Breast epithelium (tissue), 4 donors: ENCODE data around the gene PLXNA3. TPM values are rescaled to one million over a fixed set of nuclear protein-coding genes. Genes with fewer than 3 reads are reported as not detected.

Experiments used
- DNase-seq, 2 donors: peaks; one replicate each; pipeline ENCODE4 v3.0.0-alpha.2; 2019; ENCODE audit warnings: low spot score in 2 of 2
- H3K27ac ChIP-seq, 2 donors: fragments of 200-600 bp; sonication (generic) in 1 of 2; one replicate each; pipeline ENCODE4 v1.5.1; 2016 to 2019; ENCODE audit warnings: mild to moderate bottlenecking in 1 of 2
- H3K27me3 ChIP-seq, 2 donors: fragments of 200-600 bp; sonication (generic) in 1 of 2; one replicate each; pipeline versions ENCODE4 v1.5.1 to v1.6.0; 2017 to 2019; ENCODE audit warnings: control low read depth in 1 of 2, mild to moderate bottlenecking in 1 of 2
- H3K36me3 ChIP-seq: fragments of 200-600 bp; one replicate; pipeline ENCODE4 v1.5.1; 2019
- H3K4me1 ChIP-seq, 2 donors: fragments of 200-600 bp; sonication (generic); one replicate each; pipeline ENCODE4 v1.5.1; 2016 to 2019; ENCODE audit warnings: control low read depth in 1 of 2
- H3K4me3 ChIP-seq, 3 donors: fragments of 200-600 bp; sonication (generic); 1 replicate in 2 of 3; 2 replicates in 1 of 3; pipeline ENCODE4 v1.5.1; 2016 to 2019; ENCODE audit warnings: mild to moderate bottlenecking in 3 of 3, moderate library complexity in 2 of 3
- H3K9me3 ChIP-seq, 2 donors: fragments of 200-600 bp; sonication (generic) in 1 of 2; one replicate each; pipeline ENCODE4 v1.5.1; 2016 to 2019; ENCODE audit warnings: control low read depth in 1 of 2
- CTCF ChIP-seq, 3 donors: fragments of 450-650 bp; IDR thresholded peaks; one replicate each; pipeline ENCODE4 v1.5.1; 2016 to 2017; ENCODE audit warnings: antibody characterized with exemption in 3 of 3, mild to moderate bottlenecking in 3 of 3, moderate library complexity in 3 of 3
- POLR2A ChIP-seq: fragments of 450-650 bp; IDR thresholded peaks from one replicate; pipeline ENCODE4 v1.6.1; 2016; ENCODE audit warnings: antibody characterized with exemption, mild to moderate bottlenecking, moderate library complexity
- POLR2AphosphoS5 ChIP-seq, 3 donors: sonication (generic); formaldehyde crosslinking; IDR thresholded peaks; one replicate each; pipeline ENCODE4 v1.6.1; 2017; ENCODE audit warnings: antibody characterized with exemption in 3 of 3
- intact Hi-C: fragments of 100-400 bp; cut with DNase I; formaldehyde crosslinking; loops from one replicate; pipeline ENCODE4 v1.15.1; 2023; ENCODE audit warnings: low total_unique reads
- total RNA-seq, 3 donors: library from RNA; depleted of rRNA; stranded (reverse); fragments of >200 nt; gene quantifications; one replicate each; pipeline ENCODE4 v1.1.0, GENCODE V29; 2016

Gene PLXNA3
- total RNA-seq, 3 donors from 2014 or later = 6.1 to 10.8 (median 10.1) TPM

DNA sequence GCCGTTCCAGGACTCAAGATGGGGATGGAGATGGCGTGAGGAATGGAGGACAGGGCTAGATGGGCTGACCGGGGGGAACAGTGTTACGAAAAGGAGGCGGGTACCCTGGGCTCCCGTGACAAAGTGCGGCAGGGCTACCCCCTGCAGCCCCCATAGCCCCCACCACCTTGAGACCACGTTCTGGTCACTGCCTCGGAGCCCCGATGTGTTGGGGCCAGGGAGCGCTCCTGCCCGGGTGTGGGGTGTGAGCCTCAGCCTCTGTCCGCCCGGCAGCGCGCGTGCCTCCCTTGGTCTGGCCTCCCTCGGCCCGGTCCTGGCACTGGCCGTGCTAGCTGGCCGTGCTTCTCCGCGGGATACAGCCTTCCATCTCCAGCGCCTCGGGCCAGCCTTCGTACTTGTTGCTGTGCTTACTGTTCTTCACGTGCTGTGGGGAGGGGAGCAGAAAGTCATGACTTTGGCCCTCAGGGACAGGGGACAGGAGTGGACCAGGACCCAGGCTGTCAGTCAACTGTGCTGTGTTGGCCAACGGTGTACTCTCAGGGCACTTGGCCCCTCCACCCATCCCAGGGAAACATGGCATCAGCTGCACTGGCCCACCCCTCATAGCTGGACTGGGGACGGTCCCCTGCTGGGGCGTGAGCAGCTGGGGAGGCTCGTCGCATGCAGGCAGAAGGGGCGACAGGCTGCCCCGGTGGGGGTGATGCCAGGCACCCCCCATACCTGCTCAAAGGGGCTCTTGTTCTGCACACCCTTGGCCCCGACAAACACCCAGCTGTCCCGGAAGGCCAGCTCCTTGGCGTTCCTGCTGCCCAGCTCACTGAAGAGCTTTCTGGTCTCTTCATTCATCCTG is 48.6 kb downstream of the PLXNA3 start:
- Histone ChIP-seq H3K4me3 (no peak overlapping the region), H3K27ac (no peak overlapping the region), H3K9me3 (peaks cover 0 to 11% of the 10 kb centered on the region in 2 donors), H3K36me3 (no peaks in the 10 kb centered on the region), H3K4me1 (no peaks in the 10 kb centered on the region), H3K27me3 (peaks cover 0 to 41% of the 10 kb centered on the region in 2 donors)
- intact Hi-C loops = no loop called here
- no peak for TF ChIP-seq POLR2A
- no peak for TF ChIP-seq POLR2AphosphoS5 (IDR thresholded peaks at IDR 0.05)
- TF ChIP-seq CTCF (IDR thresholded peaks at IDR 0.05) = no peak
- no peak for DNase-seq

DNA sequence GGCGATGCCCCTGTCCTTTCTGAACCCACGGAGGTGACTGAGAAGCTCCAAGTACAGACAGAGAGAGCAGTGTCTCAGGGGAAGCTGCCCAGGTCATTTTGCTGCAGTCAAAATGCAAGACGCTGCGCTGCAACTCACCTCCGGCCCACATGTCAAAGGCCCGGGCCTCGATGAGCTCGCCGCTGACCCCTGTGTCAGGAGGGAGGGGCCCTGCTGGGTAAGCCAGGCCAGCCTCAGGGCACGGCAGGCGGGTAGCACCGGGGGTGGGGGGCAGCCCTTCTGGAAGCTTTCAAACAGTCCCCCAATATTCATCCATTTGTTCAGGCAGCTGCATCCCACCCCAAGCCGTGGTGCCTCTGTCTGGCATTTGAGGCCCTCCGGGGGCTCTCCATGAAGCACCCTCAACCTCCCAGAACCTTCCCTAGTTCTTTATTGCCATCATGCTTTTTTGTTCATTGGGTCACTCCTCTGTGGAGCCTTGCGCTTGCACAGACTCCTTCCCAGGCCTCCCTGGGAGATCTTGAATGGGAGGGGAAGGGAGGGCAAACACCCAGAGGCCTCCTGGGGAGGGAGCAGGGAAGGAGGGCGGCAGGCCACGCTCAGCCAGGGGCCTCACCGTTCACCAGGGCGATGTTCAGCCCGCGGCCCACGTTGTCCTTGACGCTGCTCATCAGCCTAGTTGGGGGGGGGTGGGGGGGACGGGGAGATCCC is 49.7 kb downstream of the PLXNA3 start:
- intact Hi-C loops = no loop called here
- Histone ChIP-seq H3K27me3 (peaks cover 0 to 38% of the 10 kb centered on the region in 2 donors), H3K4me3 (no peak overlapping the region), H3K27ac (no peak overlapping the region), H3K4me1 (no peaks in the 10 kb centered on the region), H3K36me3 (no peaks in the 10 kb centered on the region), H3K9me3 (peaks cover 0 to 11% of the 10 kb centered on the region in 2 donors)
- DNase-seq = no peak
- TF ChIP-seq POLR2A (no peak), POLR2AphosphoS5 (IDR thresholded peaks at IDR 0.05) (no peak), CTCF (IDR thresholded peaks at IDR 0.05) (no peak)

- Histone ChIP-seq H3K27me3 (peaks cover 0 to 38% of the 10 kb centered on the region in 2 donors), H3K36me3 (no peaks in the 10 kb centered on the region), H3K9me3 (peaks cover 0 to 11% of the 10 kb centered on the region in 2 donors), H3K4me3 (no peak overlapping the region), H3K27ac (no peak overlapping the region), H3K4me1 (no peaks in the 10 kb centered on the region)
- TF ChIP-seq POLR2A (no peak), CTCF (IDR thresholded peaks at IDR 0.05) (no peak), POLR2AphosphoS5 (IDR thresholded peaks at IDR 0.05) (no peak)
- intact Hi-C loops = no loop called here
- DNase-seq = no peak
These were observed 50.3 kb downstream of the PLXNA3 start for GRCh38 chrX:154508384-154508745.

- DNase-seq = no peak
- Histone ChIP-seq H3K27me3 (peaks cover 0 to 38% of the 10 kb centered on the region in 2 donors), H3K9me3 (peaks cover 0 to 11% of the 10 kb centered on the region in 2 donors), H3K36me3 (no peaks in the 10 kb centered on the region), H3K4me3 (no peak overlapping the region), H3K4me1 (no peaks in the 10 kb centered on the region), H3K27ac (no peak overlapping the region)
- intact Hi-C loops = no loop called here
- TF ChIP-seq CTCF (IDR thresholded peaks at IDR 0.05) (no peak), POLR2A (no peak), POLR2AphosphoS5 (IDR thresholded peaks at IDR 0.05) (no peak)
These were observed 51.4 kb downstream of the PLXNA3 start for GRCh38 chrX:154509455-154509854.

DNA sequence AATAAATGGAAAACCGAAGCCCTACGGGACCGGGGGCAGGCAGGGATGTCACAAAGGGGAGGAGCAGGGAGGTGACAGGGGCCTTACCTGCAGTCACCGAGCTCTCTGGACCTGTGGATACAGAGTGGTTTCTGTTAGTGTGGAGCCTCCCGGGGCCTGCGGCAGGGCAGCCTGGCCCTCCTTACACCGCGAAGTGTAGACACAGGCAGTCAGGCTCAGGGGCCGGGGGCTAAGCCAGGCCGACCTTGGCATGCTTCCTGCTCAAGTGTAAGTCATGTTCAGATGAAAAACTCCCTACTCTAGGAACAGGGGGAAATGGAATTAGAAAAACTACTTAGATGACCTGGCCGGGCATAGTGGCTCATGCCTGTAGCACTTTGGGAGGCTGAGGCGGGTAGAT is 53.7 kb downstream of the PLXNA3 start:
- Histone ChIP-seq H3K27me3 (peaks cover 0 to 29% of the 10 kb centered on the region in 2 donors), H3K27ac (no peak overlapping the region), H3K4me1 (no peaks in the 10 kb centered on the region), H3K36me3 (no peaks in the 10 kb centered on the region), H3K4me3 (no peak overlapping the region), H3K9me3 (peaks cover 0 to 11% of the 10 kb centered on the region in 2 donors)
- no peak for DNase-seq
- intact Hi-C loops = no loop called here
- TF ChIP-seq POLR2AphosphoS5 (IDR thresholded peaks at IDR 0.05) = no peak
- TF ChIP-seq POLR2A = no peak
- TF ChIP-seq CTCF (IDR thresholded peaks at IDR 0.05) = no peak
